Measurements from ENCODE around the gene NOL12.

DNA sequence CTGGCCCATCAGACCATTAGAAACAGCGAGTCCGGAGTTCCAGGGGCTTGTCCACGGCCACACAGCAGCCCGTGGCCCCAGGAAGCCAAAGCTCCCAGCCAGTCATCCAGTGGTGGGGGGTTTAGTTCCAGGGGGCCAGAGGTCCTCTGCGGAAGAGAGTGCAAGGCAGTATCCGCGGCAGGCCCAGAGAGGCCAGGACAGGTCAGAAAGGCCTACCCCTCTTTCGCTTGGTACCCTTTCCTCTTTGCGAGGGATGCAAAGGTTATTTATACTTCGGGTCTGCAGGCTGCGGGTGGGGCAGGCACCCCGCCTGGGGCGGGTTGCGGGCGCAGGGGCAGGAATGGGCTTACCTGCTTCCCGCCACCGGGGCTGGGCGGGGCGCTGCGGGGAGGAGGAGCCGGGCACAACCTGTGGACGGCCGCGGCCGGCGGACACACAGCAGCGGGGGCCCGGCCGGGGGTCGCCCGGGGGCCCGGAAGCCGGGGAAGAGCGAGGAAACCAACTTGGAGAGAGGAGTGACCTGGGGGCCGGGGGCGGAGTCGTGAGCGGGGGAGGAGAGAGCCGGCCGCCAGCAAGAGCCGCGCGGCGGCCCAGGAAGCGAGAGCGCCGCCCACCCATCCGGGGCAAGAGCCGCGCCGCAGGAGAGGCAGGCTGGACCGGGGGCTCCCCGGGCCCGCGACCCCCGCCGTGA is 46.9 kb upstream of the NOL12 start, which contains the start of gene SH3BP1:
- no peak for TF ChIP-seq EZH2 (IDR thresholded peaks at IDR 0.05)
- no peak for TF ChIP-seq POLR2AphosphoS5 (IDR thresholded peaks at IDR 0.05; ENCODE audit: borderline replicate concordance, low read depth, low read length)
- no peak for TF ChIP-seq FOXP2 (optimal IDR thresholded peaks at IDR 0.05; ENCODE audit: control extremely low read depth, extremely low read length, insufficient read depth)
